Measurements from ENCODE around the gene KCNK18.

GRCh38 chr10:117257721-117258120, 60.4 kb downstream of the KCNK18 start:
- TF ChIP-seq POLR2A (IDR thresholded peaks at IDR 0.05; ENCODE audit: low read depth, low read length) (no peak), POLR2AphosphoS5 (IDR thresholded peaks at IDR 0.05; ENCODE audit: low read depth, low read length) (no peak)
